AG10803 (cell line): ENCODE data around the gene PROM2.
A peak's percentile ranks its signal among the peaks of the same experiment; 100 is the strongest.

Source experiments
- DNase-seq: peaks from one replicate; pipeline ENCODE4 v3.0.0; 2010; ENCODE audit warnings: low read depth
- H3K4me3 ChIP-seq: 2 replicates; pipeline ENCODE4 v1.5.1; 2011; ENCODE audit warnings: mild to moderate bottlenecking, low read length, control low read depth
- TF ChIP-seq, protein P1 (sequence below): conservative IDR thresholded peaks from 2 replicates; pipeline ENCODE4 v1.5.1; 2011; ENCODE audit warnings: mild to moderate bottlenecking, low read length, control low read depth, inconsistent platforms

Gene PROM2

DNA sequence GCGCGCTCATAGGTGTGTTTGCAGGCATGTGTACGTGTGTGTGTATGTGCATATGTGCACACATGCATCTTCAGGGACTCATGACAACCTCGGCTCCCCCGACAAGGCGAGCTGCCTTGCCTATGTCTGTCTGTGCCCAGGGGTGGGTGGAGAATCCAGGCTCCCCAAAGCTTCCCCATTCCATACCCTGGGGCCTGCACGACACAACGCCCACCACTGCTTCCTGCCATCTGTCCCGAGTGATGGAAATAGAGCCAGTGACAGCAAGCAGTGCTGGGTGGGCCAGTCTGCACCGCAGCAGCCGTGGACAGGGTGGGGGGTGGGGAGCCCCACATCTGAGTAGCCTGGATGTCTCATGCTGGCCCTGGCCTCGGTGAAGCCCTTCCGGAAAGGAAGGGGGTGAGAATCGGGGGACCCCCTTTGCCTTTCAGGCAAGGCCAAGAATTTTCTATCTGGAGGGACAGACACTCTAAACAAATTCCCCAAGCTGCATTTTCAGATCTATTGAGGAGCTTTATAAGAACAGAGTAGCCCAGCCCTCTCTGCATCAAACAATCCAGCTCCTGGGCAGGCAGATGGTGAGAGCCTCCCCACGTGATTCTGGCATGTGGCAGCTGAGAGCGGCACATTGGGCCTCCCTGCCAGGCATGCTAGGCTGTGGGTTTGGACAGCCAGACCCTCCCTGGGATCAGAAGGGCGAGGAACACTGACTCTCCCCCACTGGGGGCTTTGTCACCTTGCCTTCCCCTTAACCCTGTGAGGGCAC, 27.8 kb downstream of the PROM2 start:
- TF ChIP-seq, protein P1, sequence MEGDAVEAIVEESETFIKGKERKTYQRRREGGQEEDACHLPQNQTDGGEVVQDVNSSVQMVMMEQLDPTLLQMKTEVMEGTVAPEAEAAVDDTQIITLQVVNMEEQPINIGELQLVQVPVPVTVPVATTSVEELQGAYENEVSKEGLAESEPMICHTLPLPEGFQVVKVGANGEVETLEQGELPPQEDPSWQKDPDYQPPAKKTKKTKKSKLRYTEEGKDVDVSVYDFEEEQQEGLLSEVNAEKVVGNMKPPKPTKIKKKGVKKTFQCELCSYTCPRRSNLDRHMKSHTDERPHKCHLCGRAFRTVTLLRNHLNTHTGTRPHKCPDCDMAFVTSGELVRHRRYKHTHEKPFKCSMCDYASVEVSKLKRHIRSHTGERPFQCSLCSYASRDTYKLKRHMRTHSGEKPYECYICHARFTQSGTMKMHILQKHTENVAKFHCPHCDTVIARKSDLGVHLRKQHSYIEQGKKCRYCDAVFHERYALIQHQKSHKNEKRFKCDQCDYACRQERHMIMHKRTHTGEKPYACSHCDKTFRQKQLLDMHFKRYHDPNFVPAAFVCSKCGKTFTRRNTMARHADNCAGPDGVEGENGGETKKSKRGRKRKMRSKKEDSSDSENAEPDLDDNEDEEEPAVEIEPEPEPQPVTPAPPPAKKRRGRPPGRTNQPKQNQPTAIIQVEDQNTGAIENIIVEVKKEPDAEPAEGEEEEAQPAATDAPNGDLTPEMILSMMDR, result no peak
- H3K4me3 ChIP-seq, result no peak overlapping the region
- no peak for DNase-seq

GRCh38 chr2:95303191-95303919, 29.1 kb downstream of the PROM2 start:
- no peak overlapping the region for H3K4me3 ChIP-seq
- TF ChIP-seq, protein P1, result no peak
- no peak for DNase-seq

DNA sequence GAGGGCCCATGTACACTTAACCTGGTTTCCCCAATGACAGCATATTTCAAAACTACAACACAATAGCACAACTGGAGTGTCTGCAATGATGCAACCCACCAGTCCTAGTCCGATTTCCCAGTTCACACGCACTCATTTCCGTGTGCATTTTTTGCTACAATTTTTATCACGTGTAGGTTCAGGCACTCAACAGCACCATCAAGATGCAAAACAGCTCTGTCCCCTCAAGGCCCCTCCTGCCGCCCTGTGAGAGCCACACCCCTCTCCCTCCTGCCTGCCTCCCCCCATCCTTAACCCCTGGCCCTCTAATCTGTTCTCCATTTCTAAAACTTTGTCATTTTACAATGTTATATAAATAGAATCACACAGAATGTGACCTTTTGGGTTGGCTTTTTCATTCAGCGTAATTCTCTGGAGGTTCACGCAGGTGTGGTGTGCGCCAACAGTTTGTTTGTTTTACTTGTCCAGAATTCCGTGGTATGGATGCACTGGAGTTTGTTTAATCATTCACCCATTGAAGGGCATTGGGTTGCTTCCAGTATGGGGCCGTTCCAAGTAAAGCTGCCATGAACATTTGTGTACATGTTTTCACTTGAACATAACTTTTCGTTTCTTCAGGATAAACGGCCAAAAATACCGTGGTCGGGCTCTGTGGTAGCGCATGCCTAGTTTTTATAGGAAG, 31.3 kb downstream of the PROM2 start:
- peak; percentile 36 for DNase-seq
- H3K4me3 ChIP-seq, result no peak overlapping the region
- TF ChIP-seq, protein P1, result no peak

GRCh38 chr2:95306336-95306895, 32.2 kb downstream of the PROM2 start:
- TF ChIP-seq, protein P1, result no peak
- DNase-seq, result no peak
- no peak overlapping the region for H3K4me3 ChIP-seq

- DNase-seq, result no peak
- TF ChIP-seq, protein P1, result no peak
- H3K4me3 ChIP-seq, result no peak overlapping the region
Measured at GRCh38 chr2:95307036-95307435, 32.8 kb downstream of the PROM2 start.

GRCh38 chr2:95307878-95308277, 33.6 kb downstream of the PROM2 start:
- TF ChIP-seq, protein P1, result no peak
- H3K4me3 ChIP-seq, result no peak overlapping the region
- no peak for DNase-seq
